Stomach (tissue), 9 donors: ENCODE data around the gene RGS3. TPM values are rescaled to one million over a fixed set of nuclear protein-coding genes. Genes with fewer than 3 reads are reported as not detected.

Experiments
- DNase-seq, 2 donors: peaks; one replicate each; pipeline versions ENCODE4 v3.0.0 to v3.0.0-alpha.2; 2013 to 2019
- H3K27ac ChIP-seq, 5 donors: fragments of 200-600 bp in 4 of 5; sonication (generic) in 4 of 5; one replicate each; pipeline ENCODE4 v1.5.1; 2013 to 2019; ENCODE audit warnings: mild to moderate bottlenecking in 1 of 5, moderate library complexity in 1 of 5
- H3K27me3 ChIP-seq, 3 donors: fragments of 200-600 bp; sonication (generic); one replicate each; pipeline ENCODE4 v1.5.1; 2017 to 2019; ENCODE audit warnings: mixed run types in 1 of 3
- H3K36me3 ChIP-seq, 4 donors: fragments of 200-600 bp; sonication (generic); 1 replicate in 3 of 4; 2 replicates in 1 of 4; pipeline ENCODE4 v1.5.1; 2016 to 2019
- H3K4me1 ChIP-seq, 4 donors: fragments of 200-600 bp; sonication (generic); one replicate each; pipeline ENCODE4 v1.5.1; 2016 to 2019
- H3K4me3 ChIP-seq, 4 donors: fragments of 200-600 bp; sonication (generic) in 3 of 4; one replicate each; pipeline ENCODE4 v1.5.1; 2016 to 2019; ENCODE audit warnings: mild to moderate bottlenecking in 1 of 4
- H3K9me3 ChIP-seq, 4 donors: fragments of 200-600 bp; sonication (generic); one replicate each; pipeline ENCODE4 v1.5.1; 2016 to 2019
- CTCF ChIP-seq, 7 experiments: fragments of 450-650 bp in 4 of 7; fragments of 200-600 bp in 3 of 7; sonication (generic) in 3 of 7; IDR thresholded peaks; one replicate each; pipeline ENCODE4 v1.5.1; 2016 to 2019; ENCODE audit warnings: antibody characterized with exemption in 7 of 7, control low read depth in 2 of 7, mild to moderate bottlenecking in 1 of 7
- EP300 ChIP-seq: sonication (generic); formaldehyde crosslinking; IDR thresholded peaks from one replicate; pipeline ENCODE4 v1.6.1; 2017; ENCODE audit warnings: antibody characterized with exemption
- POLR2A ChIP-seq, 4 donors: fragments of 450-650 bp; IDR thresholded peaks; one replicate each; pipeline ENCODE4 v1.6.1; 2016; ENCODE audit warnings: antibody characterized with exemption in 4 of 4, control low read depth in 2 of 4, mild to moderate bottlenecking in 1 of 4, moderate library complexity in 1 of 4
- POLR2AphosphoS5 ChIP-seq, 3 donors: sonication (generic); formaldehyde crosslinking; IDR thresholded peaks; one replicate each; pipeline ENCODE4 v1.6.1; 2016; ENCODE audit warnings: antibody characterized with exemption in 3 of 3
- WGBS, 5 donors: extraction: QIAGEN DNeasy Blood & Tissue Kit in 3 of 5; methylation state at CpG; one replicate each; pipeline versions ENCODE4 v1.1.5 to v1.1.7; 2013 to 2018; 5-methylcytosine and 5-hydroxymethylcytosine counted together
- intact Hi-C: fragments of 100-400 bp; cut with DNase I; formaldehyde crosslinking; loops from one replicate; pipeline ENCODE4 v1.15.1; 2023; ENCODE audit warnings: low total_unique reads
- polyA plus RNA-seq, 3 donors: library from polyadenylated mRNA; stranded (reverse); fragments of 200-250 nt; gene quantifications; one replicate each; pipeline ENCODE4 v1.2.3, GENCODE V29; 2013
- total RNA-seq, 5 donors: library from RNA; depleted of rRNA; stranded (reverse); fragments of >200 nt; gene quantifications; one replicate each; pipeline versions ENCODE4 v1.1.0 to v1.2.3, GENCODE V29; 2014 to 2016
- donor health status: healthy with polysubstance abuse.
- donor health status: Bipolar disorder and iron deficiency.
- donor health status: healthy.

The RGS3 gene
- total and polyA plus RNA-seq, 8 donors = 26.6 to 71.4 (median 35.7) TPM

- 87 to 93% (median 89%) methylated on average over 3 of the region's 3 CpGs for WGBS, 5 donors
- H3K27me3 ChIP-seq = no peaks in the 10 kb centered on the region
- H3K27ac ChIP-seq = peak overlapping the region in 2 of 5 donors; percentile 58 to 81
- peaks cover 11 to 46% (median 30%) of the 10 kb centered on the region in 4 donors for H3K4me1 ChIP-seq
- H3K9me3 ChIP-seq = no peaks in the 10 kb centered on the region
- intact Hi-C loops = no loop called here
- no peak for TF ChIP-seq POLR2A (IDR thresholded peaks at IDR 0.05)
- TF ChIP-seq POLR2AphosphoS5 (IDR thresholded peaks at IDR 0.05) = no peak
- TF ChIP-seq CTCF (IDR thresholded peaks at IDR 0.05) = no peak
- no peak for TF ChIP-seq EP300
- no peak for DNase-seq
- H3K4me3 ChIP-seq = no peak overlapping the region
- H3K36me3 ChIP-seq = no peaks in the 10 kb centered on the region
Observed at GRCh38 chr9:113556877-113557593, 93.5 kb downstream of the RGS3 start.

GRCh38 chr9:113558632-113559502 lies 95.3 kb downstream of the RGS3 start:
- no peaks in the 10 kb centered on the region for H3K27me3 ChIP-seq
- H3K9me3 ChIP-seq = no peaks in the 10 kb centered on the region
- intact Hi-C loops = no loop called here
- no peak overlapping the region for H3K4me3 ChIP-seq
- no peak for TF ChIP-seq CTCF (IDR thresholded peaks at IDR 0.05)
- TF ChIP-seq EP300 = peak; percentile 58
- no peak for TF ChIP-seq POLR2A (IDR thresholded peaks at IDR 0.05)
- peak; percentile 72 to 86 (median 74) for TF ChIP-seq POLR2AphosphoS5 (IDR thresholded peaks at IDR 0.05)
- DNase-seq = peak; percentile 82 to 87
- H3K4me1 ChIP-seq = peaks cover 13 to 60% (median 41%) of the 10 kb centered on the region in 4 donors
- 10 to 31% (median 24%) methylated on average over 5 to 7 of the region's 7 CpGs for WGBS, 5 donors
- no peaks in the 10 kb centered on the region for H3K36me3 ChIP-seq
- peak overlapping the region; percentile 25 to 81 (median 78) for H3K27ac ChIP-seq

GRCh38 chr9:113559834-113560800 lies 96.6 kb downstream of the RGS3 start:
- 80 to 90% (median 86%) methylated on average over 11 to 12 of the region's 12 CpGs for WGBS, 5 donors
- DNase-seq = no peak
- Histone ChIP-seq H3K4me3 (no peak overlapping the region), H3K4me1 (peaks cover 25 to 73% (median 53%) of the 10 kb centered on the region in 4 donors), H3K27me3 (no peaks in the 10 kb centered on the region), H3K36me3 (no peaks in the 10 kb centered on the region), H3K9me3 (no peaks in the 10 kb centered on the region), H3K27ac (peak overlapping the region; percentile 2 to 81 (median 78))
- no peak for TF ChIP-seq CTCF (IDR thresholded peaks at IDR 0.05)
- TF ChIP-seq POLR2AphosphoS5 (IDR thresholded peaks at IDR 0.05) = no peak
- TF ChIP-seq POLR2A (IDR thresholded peaks at IDR 0.05) = no peak
- intact Hi-C loops = no loop called here
